Measurements from ENCODE around the gene ELK3. TPM values are rescaled to one million over a fixed set of nuclear protein-coding genes. Genes with fewer than 3 reads are reported as not detected.

The ELK3 gene
- total RNA-seq, 1 experiment from 2014 or later, result 9.4 TPM

- peak overlapping the region; percentile 86 to 98 for H3K4me3 Mint-ChIP-seq
- no peaks in the 10 kb centered on the region for H3K27me3 ChIP-seq (ENCODE audit: insufficient read depth, low read length)
These were observed 358 bp downstream of the ELK3 start for GRCh38 chr12:96194576-96194889.

More at GRCh38 chr12:96194576-96194889, 358 bp downstream of the ELK3 start:
- Histone ChIP-seq H3K4ac (ENCODE audit: low read depth, low read length) (no peak overlapping the region), H2BK20ac (ENCODE audit: low read depth, low read length, poor library complexity, severe bottlenecking) (no peak overlapping the region), H2BK120ac (ENCODE audit: low read depth, low read length, poor library complexity, severe bottlenecking) (no peak overlapping the region), H3K9ac (ENCODE audit: extremely low read depth, insufficient read length, low read length) (peak overlapping the region; percentile 44), H3K79me1 (ENCODE audit: insufficient read depth, low read depth, low read length, poor library complexity, severe bottlenecking) (no peaks in the 10 kb centered on the region), H3K23ac (ENCODE audit: insufficient read length, low read depth, low read length) (no peak overlapping the region), H3K4me1 (ENCODE audit: insufficient read depth, low read length) (no peaks in the 10 kb centered on the region), H4K5ac (ENCODE audit: insufficient read length, low read depth, low read length) (no peak overlapping the region), H3T11ph (ENCODE audit: low read length) (no peak overlapping the region), H2BK15ac (ENCODE audit: low read depth, low read length) (no peak overlapping the region), H3K18ac (ENCODE audit: insufficient read length, low read depth, low read length) (no peak overlapping the region), H3K56ac (ENCODE audit: insufficient read length, low read depth, low read length) (no peak overlapping the region), H3K14ac (ENCODE audit: insufficient read depth, low read length) (no peak overlapping the region), H3K4me2 (ENCODE audit: insufficient read depth, insufficient read length, low read length) (peak overlapping the region; percentile 79), H4K91ac (ENCODE audit: insufficient read length, low read depth, low read length) (no peak overlapping the region), H4K8ac (replicated peaks; ENCODE audit: insufficient read length, low read depth, low read length) (no peak overlapping the region), H4K20me1 (ENCODE audit: control insufficient read depth, insufficient read depth, insufficient read length) (no peaks in the 10 kb centered on the region), H2AFZ (ENCODE audit: low read length) (no peak overlapping the region), H2AK5ac (ENCODE audit: insufficient read length, low read length) (no peak overlapping the region), H3K9me3 (ENCODE audit: control insufficient read depth, low read depth, low read length) (no peaks in the 10 kb centered on the region), H3K23me2 (ENCODE audit: insufficient read length, low read depth, low read length, poor library complexity, severe bottlenecking) (peaks cover 13% of the 10 kb centered on the region), H3K79me2 (ENCODE audit: insufficient read depth, low read length) (0 out of 2 replicates have a peak, but pooled peaks cover 1% of the 10 kb centered on the region), H3K27ac (ENCODE audit: insufficient read length, low read depth, low read length) (no peak overlapping the region), H2BK12ac (ENCODE audit: insufficient read length, low read depth, low read length) (no peak overlapping the region), H2BK5ac (ENCODE audit: insufficient read length, low read length) (no peak overlapping the region)
- no CpG with 5 or more reads among the region's 24 CpGs for WGBS (ENCODE audit: extremely low coverage, insufficient read length, low lambda C conversion rate)
- TF ChIP-seq CTCF (conservative IDR thresholded peaks at IDR 0.05), result no peak
- no peak overlapping the region for H3K27ac Mint-ChIP-seq
- peaks cover 11 to 14% of the 10 kb centered on the region in 2 experiments for H3K4me1 Mint-ChIP-seq
- H3K27me3 Mint-ChIP-seq (ENCODE audit: low read depth), result peaks cover 18% of the 10 kb centered on the region
- H3K36me3 Mint-ChIP-seq (ENCODE audit: insufficient read depth in 1 of 3, low read depth in 3 of 3), result no peaks in the 10 kb centered on the region
- no peak for DNase-seq
- H3K9me3 Mint-ChIP-seq, result no peaks in the 10 kb centered on the region; a peak in 1 of 5 replicates

Measured in H9 (cell line).